HG02840 (cell line): Measurements from ENCODE around the gene CDH23.

Experiments used
- ATAC-seq: cut with Tn5 transposase; IDR thresholded peaks from one replicate; pipeline ENCODE4 v1.9.1; 2021; ENCODE audit warnings: mild to moderate bottlenecking, moderate library complexity, moderate number of reproducible peaks; ENCODE audit not compliant: unreplicated experiment, low FRiP score

CDH23 gene

GRCh38 chr10:71528371-71529206 lies 131.9 kb downstream of the CDH23 start:
- no peak for ATAC-seq

GRCh38 chr10:71529207-71529827 lies 132.6 kb downstream of the CDH23 start:
- no peak for ATAC-seq

- no peak for ATAC-seq
Observed at GRCh38 chr10:71530781-71531180, 134.1 kb downstream of the CDH23 start.

GRCh38 chr10:71531485-71532446 lies 135.0 kb downstream of the CDH23 start:
- ATAC-seq: no peak

- ATAC-seq: no peak
Observed at GRCh38 chr10:71532878-71533277, 136.2 kb downstream of the CDH23 start.

- ATAC-seq: no peak
Observed at GRCh38 chr10:71533936-71534335, 137.2 kb downstream of the CDH23 start.

- no peak for ATAC-seq
Observed at GRCh38 chr10:71534568-71535194, 138.0 kb downstream of the CDH23 start.

GRCh38 chr10:71536332-71536731 lies 139.6 kb downstream of the CDH23 start:
- no peak for ATAC-seq

- no peak for ATAC-seq
Observed at GRCh38 chr10:71537125-71537524, 140.4 kb downstream of the CDH23 start.

GRCh38 chr10:71537681-71538080 lies 141.0 kb downstream of the CDH23 start:
- ATAC-seq: no peak

GRCh38 chr10:71538608-71539260 lies 142.0 kb downstream of the CDH23 start:
- ATAC-seq: no peak

GRCh38 chr10:71539442-71540118 lies 142.9 kb downstream of the CDH23 start:
- ATAC-seq: no peak

- ATAC-seq: no peak
Observed at GRCh38 chr10:71542478-71542877, 145.8 kb downstream of the CDH23 start.

GRCh38 chr10:71543608-71544170 lies 147.0 kb downstream of the CDH23 start:
- ATAC-seq: no peak

- no peak for ATAC-seq
Observed at GRCh38 chr10:71545001-71545400, 148.3 kb downstream of the CDH23 start.

- ATAC-seq: no peak
Observed at GRCh38 chr10:71546220-71546619, 149.5 kb downstream of the CDH23 start.

- ATAC-seq: no peak
Observed at GRCh38 chr10:71547312-71547711, 150.6 kb downstream of the CDH23 start.

- ATAC-seq: no peak
Observed at GRCh38 chr10:71547876-71548846, 151.4 kb downstream of the CDH23 start.
